Kidney epithelial cell (primary cell): ENCODE data around the gene GRK3. TPM values are rescaled to one million over a fixed set of nuclear protein-coding genes. Genes with fewer than 3 reads are reported as not detected.
"Not testable (repeated sequence)": the region's sequence is repeated elsewhere in the genome, so short reads cannot be mapped to it uniquely, and the experiment has no call there.

Source experiments
- DNase-seq: peaks from one replicate; pipeline ENCODE4 v3.0.0-alpha.2; 2010; ENCODE audit warnings: low read depth
- H3K27me3 ChIP-seq: 2 replicates; pipeline ENCODE4 v1.6.0; 2011; ENCODE audit warnings: low read length; ENCODE audit not compliant: control insufficient read depth, insufficient read depth
- H3K36me3 ChIP-seq: 2 replicates; pipeline ENCODE4 v1.5.1; 2011; ENCODE audit warnings: low read length; ENCODE audit not compliant: control insufficient read depth, insufficient read depth
- H3K4me3 ChIP-seq: 2 replicates; pipeline ENCODE4 v1.5.1; 2011; ENCODE audit warnings: low read depth, mild to moderate bottlenecking, control low read depth, low read length
- total RNA-seq: library from RNA; depleted of rRNA; stranded (reverse); fragments of >200 nt; gene quantifications from 2 replicates; pipeline ENCODE4 v1.2.3, GENCODE V29; 2015
- TF ChIP-seq, protein P1 (sequence below): IDR thresholded peaks from 2 replicates; pipeline ENCODE4 v1.5.1; 2011; ENCODE audit warnings: mild to moderate bottlenecking, moderate library complexity, low read length, control low read depth, inconsistent platforms; ENCODE audit not compliant: insufficient read depth, poor library complexity, severe bottlenecking

The GRK3 gene
- total RNA-seq, 1 donor from 2014 or later: 5.8 TPM

DNA sequence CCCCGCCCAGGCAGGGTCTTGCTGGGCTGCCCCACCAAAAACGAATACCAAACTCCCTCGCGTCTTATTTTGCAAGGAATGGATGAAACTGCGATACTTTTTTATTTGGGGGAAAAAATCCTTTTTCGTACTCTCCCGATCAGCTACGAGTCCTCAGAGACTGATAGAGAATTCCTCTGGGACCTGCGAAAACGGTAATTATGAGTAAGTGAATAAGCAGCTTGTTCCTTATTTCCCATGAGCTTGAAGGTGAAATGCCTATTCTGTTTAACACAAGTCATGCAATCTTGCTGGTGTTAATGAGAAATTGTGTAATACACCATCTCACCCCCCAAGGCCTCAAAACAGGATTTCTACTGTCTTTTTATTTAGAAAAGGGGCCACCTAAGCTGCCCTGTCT lies 5.5 kb downstream of the GRK3 start:
- H3K4me3 ChIP-seq: no peak overlapping the region
- no peaks in the 10 kb centered on the region for H3K36me3 ChIP-seq
- peaks cover 6% of the 10 kb centered on the region for H3K27me3 ChIP-seq
- TF ChIP-seq, protein P1, sequence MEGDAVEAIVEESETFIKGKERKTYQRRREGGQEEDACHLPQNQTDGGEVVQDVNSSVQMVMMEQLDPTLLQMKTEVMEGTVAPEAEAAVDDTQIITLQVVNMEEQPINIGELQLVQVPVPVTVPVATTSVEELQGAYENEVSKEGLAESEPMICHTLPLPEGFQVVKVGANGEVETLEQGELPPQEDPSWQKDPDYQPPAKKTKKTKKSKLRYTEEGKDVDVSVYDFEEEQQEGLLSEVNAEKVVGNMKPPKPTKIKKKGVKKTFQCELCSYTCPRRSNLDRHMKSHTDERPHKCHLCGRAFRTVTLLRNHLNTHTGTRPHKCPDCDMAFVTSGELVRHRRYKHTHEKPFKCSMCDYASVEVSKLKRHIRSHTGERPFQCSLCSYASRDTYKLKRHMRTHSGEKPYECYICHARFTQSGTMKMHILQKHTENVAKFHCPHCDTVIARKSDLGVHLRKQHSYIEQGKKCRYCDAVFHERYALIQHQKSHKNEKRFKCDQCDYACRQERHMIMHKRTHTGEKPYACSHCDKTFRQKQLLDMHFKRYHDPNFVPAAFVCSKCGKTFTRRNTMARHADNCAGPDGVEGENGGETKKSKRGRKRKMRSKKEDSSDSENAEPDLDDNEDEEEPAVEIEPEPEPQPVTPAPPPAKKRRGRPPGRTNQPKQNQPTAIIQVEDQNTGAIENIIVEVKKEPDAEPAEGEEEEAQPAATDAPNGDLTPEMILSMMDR: no peak
- DNase-seq: no peak

DNA sequence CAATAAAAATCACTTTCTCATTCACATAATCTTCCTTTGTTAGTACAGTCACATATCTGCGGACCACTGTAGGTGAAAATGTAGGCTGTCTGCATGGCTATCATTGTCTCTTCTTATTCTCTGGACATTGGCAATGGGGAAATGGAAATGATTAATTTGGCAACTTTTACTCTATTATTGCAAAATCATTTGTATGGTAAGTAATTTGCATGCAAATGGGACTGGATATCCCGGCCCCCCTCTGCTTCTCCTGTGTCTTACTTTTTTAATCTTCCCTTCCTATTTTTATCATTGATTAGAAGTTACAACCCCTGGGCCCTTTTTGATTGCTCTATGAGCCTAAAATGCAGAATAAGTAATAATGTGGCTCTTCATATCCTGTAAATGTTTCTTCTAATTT lies 6.0 kb downstream of the GRK3 start:
- TF ChIP-seq, protein P1: no peak
- DNase-seq: no peak
- Histone ChIP-seq H3K36me3 (no peaks in the 10 kb centered on the region), H3K27me3 (peaks cover 2% of the 10 kb centered on the region), H3K4me3 (no peak overlapping the region)

DNA sequence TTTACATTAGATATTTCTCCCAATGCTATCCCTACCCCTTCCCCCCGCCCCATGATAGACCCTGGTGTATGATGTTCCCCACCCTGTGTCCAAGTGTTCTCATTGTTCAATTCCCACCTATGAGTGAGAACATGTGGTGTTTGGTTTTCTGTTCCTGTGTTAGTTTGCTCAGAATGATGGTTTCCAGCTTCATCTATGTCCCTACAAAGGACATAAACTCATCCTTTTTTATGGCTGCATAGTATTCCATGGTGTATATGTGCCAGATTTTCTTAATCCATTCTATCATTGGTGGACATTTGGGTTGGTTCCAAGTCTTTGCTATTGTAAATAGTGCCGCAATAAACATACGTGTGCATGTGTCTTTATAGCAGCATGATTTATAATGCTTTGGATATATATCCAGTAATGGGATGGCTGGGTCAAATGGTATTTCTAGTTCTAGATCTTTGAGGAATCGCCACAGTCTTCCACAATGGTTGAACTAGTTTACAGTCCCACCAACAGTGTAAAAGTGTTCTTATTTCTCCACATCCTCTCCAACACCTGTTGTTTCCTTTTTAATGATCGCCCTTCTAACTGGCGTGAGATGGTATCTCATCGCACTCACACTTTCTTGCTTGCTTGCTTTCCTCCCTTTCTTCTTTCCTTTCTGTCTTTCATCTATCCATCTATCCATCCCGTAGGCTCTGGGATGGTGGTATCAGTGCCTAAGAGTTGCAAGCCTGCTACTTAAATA lies 7.7 kb downstream of the GRK3 start:
- not testable (repeated sequence) for DNase-seq, H3K27me3 ChIP-seq, H3K36me3 ChIP-seq, H3K4me3 ChIP-seq

DNA sequence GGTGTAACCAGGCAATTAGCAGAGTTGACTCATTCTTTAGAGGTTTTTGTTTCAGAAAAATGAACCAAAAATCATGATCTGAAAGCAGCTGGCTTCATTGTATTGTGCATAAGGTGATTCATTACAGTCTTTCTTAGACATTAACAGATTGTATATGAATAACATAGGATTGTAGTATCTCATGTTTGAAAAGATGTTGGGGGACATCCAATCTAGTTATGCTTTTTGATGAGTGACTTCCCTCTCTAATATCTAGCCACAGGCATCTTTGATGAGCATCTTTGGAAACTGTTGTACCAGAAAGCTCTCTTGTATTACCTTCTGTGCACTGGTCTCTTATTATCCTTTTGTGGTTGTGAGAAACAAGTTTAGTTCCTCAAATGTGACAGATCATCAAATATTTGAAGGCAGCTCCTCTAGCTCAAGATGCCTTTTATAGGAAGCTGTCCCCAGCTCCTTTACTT lies 8.3 kb downstream of the GRK3 start:
- DNase-seq: no peak
- TF ChIP-seq, protein P1: no peak
- Histone ChIP-seq H3K36me3 (no peaks in the 10 kb centered on the region), H3K4me3 (no peak overlapping the region), H3K27me3 (peaks cover 2% of the 10 kb centered on the region)

DNA sequence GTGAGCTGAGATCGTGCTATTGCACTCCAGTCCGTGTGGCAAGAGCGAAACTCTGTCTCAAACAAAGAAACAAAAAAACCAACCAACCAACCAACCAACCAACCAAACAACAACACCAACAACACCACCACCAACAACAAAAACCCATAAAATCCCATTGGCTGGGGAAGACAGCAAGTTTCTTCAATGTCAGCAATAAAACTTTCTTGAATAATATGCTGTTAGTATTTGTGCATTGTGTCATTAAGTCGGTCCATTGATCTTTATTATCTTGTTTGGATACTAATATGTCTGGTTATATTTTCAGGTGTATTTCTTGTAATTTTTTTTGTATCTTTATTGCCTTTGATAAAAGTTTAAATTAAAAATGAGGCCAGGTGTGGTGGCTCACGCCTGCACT lies 9.4 kb downstream of the GRK3 start:
- DNase-seq: no peak
- no peaks in the 10 kb centered on the region for H3K36me3 ChIP-seq
- H3K27me3 ChIP-seq: peaks cover 2% of the 10 kb centered on the region
- H3K4me3 ChIP-seq: no peak overlapping the region
- TF ChIP-seq, protein P1: no peak

DNA sequence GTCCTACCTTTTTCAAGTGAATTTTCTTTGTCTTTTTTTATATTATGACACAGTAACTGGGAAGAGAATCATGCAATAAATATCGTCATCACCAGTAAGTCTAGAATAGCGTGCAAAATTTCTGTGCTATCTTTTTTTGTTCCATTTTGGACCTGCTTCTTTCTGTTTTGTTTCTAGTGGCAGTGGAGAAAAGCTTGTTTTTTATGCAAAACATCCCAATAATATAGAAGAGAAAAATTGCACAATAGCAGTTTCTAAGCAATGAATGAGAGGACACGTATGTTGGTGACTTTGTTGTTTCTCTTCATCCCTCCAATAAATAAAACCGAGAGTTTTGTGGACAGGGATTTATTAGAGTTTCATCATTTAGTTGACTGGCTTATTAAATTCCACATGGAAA lies 10.3 kb downstream of the GRK3 start:
- TF ChIP-seq, protein P1: no peak
- no peaks in the 10 kb centered on the region for H3K27me3 ChIP-seq
- no peak overlapping the region for H3K4me3 ChIP-seq
- DNase-seq: no peak
- no peaks in the 10 kb centered on the region for H3K36me3 ChIP-seq

DNA sequence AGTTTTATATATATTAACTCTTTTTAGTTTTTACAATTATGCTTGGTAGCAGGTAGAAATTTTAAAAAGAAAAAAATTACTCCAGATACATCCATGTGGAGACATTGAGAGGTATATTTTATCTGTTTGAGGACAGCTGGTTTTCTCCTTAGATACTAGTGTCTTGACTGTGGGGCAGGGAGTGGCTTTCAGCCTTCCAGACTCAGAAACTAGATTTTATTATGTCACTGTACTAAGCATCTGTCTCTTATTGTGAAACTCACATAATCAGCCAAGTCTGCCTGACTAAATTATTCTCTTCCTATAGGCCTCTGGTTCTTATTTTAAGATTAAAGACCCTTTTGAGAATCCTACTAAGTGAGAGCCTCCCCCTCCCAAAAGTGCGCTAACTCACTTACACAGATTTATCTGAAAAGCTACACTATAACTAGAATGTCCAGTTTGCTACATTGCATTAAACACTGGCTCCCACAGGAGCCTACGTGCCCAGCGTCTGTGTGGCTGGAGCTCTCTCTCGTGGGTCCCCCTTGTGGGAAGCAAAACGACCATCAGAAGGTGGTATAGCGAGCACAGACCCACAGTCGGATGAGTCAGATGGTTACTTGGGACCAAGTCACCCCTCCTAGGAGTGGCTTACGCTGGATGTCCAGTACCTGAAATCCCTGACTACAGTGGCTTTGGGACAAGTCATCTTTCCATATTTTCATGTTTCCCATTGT lies 11.4 kb downstream of the GRK3 start:
- DNase-seq, H3K36me3 ChIP-seq, H3K27me3 ChIP-seq: not testable (repeated sequence)

DNA sequence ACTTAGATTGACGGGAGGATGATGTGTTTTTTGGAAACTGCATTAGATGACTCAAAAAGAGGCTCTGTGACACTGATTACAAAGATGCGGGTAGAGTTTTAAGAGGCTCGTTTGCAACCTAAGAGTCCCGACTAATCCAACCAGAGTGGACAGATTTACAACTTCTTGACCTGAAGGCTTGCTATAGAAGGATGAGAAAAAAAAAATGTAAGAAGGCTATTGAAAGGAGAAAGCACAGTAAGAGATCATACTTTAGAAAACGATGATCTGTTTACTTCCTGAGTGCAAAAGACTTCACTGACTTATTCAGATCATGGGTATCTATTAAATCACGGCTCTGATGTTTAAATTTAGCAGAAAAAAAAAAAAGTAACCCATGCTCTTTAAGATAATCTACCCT lies 17.0 kb downstream of the GRK3 start:
- not testable (repeated sequence) for H3K36me3 ChIP-seq, H3K27me3 ChIP-seq, DNase-seq, H3K4me3 ChIP-seq

More for the DNA sequence above, 11.4 kb downstream of the GRK3 start:
- not testable (repeated sequence) for H3K4me3 ChIP-seq
